A673 (cell line): ENCODE results near the gene BCAR3. TPM values are rescaled to one million over a fixed set of nuclear protein-coding genes. Genes with fewer than 3 reads are reported as not detected.

Experiments
- BruUV-seq: library from RNA; stranded (reverse); fragments of 400-500 nt; replicated peaks from 2 replicates; lab custom pipeline; 2021; lab: Mats Ljungman, UMichigan
- CTCF ChIA-PET: fragments of 300-600 bp; sonication (Branson Sonifier 250); formaldehyde crosslinking; loops from one replicate; lab custom pipeline; 2022; ENCODE audit warnings: antibody characterized with exemption; lab: Charles Lee
- POLR2A ChIA-PET: fragments of 300-600 bp; sonication (Branson Sonifier 250); formaldehyde crosslinking; loops from one replicate; lab custom pipeline; 2022; ENCODE audit warnings: antibody characterized with exemption; ENCODE audit not compliant: low non-redundant PET; lab: Charles Lee
- DNase-seq: peaks from one replicate; pipeline ENCODE4 v3.0.0-alpha.2; 2015; ENCODE audit warnings: low spot score
- H3K27ac ChIP-seq: fragments of 200-600 bp; sonication (generic); 2 replicates; pipeline ENCODE4 v1.5.1; 2016; ENCODE audit warnings: mixed run types, low read depth, mild to moderate bottlenecking, mixed read lengths, antibody characterized with exemption, low read length; ENCODE audit not compliant: poor library complexity, severe bottlenecking
- H3K27me3 ChIP-seq: fragments of 200-600 bp; sonication (generic); replicated peaks from 2 replicates; pipeline ENCODE4 v1.6.1; 2017; ENCODE audit warnings: mixed run types, low read depth, mild to moderate bottlenecking, mixed read lengths, antibody characterized with exemption, low read length; ENCODE audit not compliant: insufficient read depth, poor library complexity
- H3K36me3 ChIP-seq: fragments of 200-600 bp; sonication (generic); 2 replicates; pipeline ENCODE4 v1.6.1; 2016; ENCODE audit warnings: mixed run types, mild to moderate bottlenecking, mixed read lengths, antibody characterized with exemption, low read length; ENCODE audit not compliant: insufficient read depth, poor library complexity, severe bottlenecking
- H3K4me1 ChIP-seq: fragments of 200-600 bp; sonication (generic); 2 replicates; pipeline ENCODE4 v1.6.1; 2017; ENCODE audit warnings: mixed run types, mild to moderate bottlenecking, mixed read lengths, antibody characterized with exemption, low read length; ENCODE audit not compliant: insufficient read depth, poor library complexity, severe bottlenecking
- H3K4me3 ChIP-seq: fragments of 200-600 bp; sonication (generic); 2 replicates; pipeline ENCODE4 v1.5.1; 2016; ENCODE audit warnings: low read depth, mixed run types, mild to moderate bottlenecking, mixed read lengths, low read length; ENCODE audit not compliant: poor library complexity, severe bottlenecking
- H3K9me3 ChIP-seq: fragments of 200-600 bp; sonication (generic); 2 replicates; pipeline ENCODE4 v1.6.1; 2016; ENCODE audit warnings: mixed run types, low read depth, mild to moderate bottlenecking, mixed read lengths, antibody characterized with exemption, low read length; ENCODE audit not compliant: poor library complexity, severe bottlenecking
- EZH2 ChIP-seq: fragments of 200-600 bp; sonication (generic); IDR thresholded peaks from 2 replicates; pipeline ENCODE4 v1.6.1; 2017; ENCODE audit warnings: borderline replicate concordance, low read depth, mild to moderate bottlenecking, mixed read lengths, antibody characterized with exemption, low read length; ENCODE audit not compliant: poor library complexity, severe bottlenecking
- intact Hi-C: fragments of 100-400 bp; cut with micrococcal nuclease; formaldehyde crosslinking; loops from one replicate; pipeline ENCODE4 v1.10.0; 2022; ENCODE audit not compliant: unreplicated experiment
- total RNA-seq: library from RNA; stranded (reverse); gene quantifications from 2 replicates; pipeline ENCODE4 v1.2.3, GENCODE V29; 2021
- TF ChIP-seq, protein P1 (sequence below): fragments of 300-800, 200-600 bp; sonication (generic); conservative IDR thresholded peaks from 2 replicates; pipeline ENCODE4 v1.5.1; 2017; ENCODE audit warnings: low read depth, mild to moderate bottlenecking, antibody characterized with exemption, low read length, moderate library complexity, mixed read lengths

The BCAR3 gene
- total RNA-seq, 1 experiment from 2014 or later: 0.90 TPM

DNA sequence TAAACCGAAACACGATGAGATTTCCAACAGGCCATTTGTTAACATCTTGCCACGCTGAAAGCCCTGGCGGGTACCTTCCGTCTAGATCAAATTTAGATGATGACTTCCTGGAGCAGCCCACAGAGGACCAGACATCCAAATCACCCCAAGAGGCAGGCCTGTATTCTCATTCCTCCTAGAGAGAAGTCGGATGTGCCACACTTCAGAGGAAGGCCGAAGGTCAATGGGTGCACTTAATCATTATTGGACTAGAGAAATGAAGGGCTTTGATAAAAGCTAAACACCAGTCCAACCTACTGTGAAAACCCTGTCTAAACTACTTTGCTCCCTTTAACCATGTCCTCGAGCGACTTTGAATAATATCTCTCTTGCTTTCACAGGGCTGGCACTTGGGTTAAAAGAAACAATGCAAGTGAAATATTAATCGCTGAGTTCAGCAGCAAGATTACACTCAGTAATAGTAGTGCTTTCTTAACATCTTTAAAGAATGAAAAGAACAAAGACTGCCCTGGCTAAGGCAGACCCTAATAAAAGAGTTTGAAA, 76.5 kb downstream of the BCAR3 start:
- ChIA-PET CTCF (no interaction called here), POLR2A (no interaction called here)
- no TSS peak for BruUV-seq
- DNase-seq: no peak
- TF ChIP-seq, protein P1, sequence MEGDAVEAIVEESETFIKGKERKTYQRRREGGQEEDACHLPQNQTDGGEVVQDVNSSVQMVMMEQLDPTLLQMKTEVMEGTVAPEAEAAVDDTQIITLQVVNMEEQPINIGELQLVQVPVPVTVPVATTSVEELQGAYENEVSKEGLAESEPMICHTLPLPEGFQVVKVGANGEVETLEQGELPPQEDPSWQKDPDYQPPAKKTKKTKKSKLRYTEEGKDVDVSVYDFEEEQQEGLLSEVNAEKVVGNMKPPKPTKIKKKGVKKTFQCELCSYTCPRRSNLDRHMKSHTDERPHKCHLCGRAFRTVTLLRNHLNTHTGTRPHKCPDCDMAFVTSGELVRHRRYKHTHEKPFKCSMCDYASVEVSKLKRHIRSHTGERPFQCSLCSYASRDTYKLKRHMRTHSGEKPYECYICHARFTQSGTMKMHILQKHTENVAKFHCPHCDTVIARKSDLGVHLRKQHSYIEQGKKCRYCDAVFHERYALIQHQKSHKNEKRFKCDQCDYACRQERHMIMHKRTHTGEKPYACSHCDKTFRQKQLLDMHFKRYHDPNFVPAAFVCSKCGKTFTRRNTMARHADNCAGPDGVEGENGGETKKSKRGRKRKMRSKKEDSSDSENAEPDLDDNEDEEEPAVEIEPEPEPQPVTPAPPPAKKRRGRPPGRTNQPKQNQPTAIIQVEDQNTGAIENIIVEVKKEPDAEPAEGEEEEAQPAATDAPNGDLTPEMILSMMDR: no peak
- TF ChIP-seq EZH2: no peak
- no peaks in the 10 kb centered on the region for H3K9me3 ChIP-seq
- H3K4me3 ChIP-seq: no peak overlapping the region
- H3K4me1 ChIP-seq: no peaks in the 10 kb centered on the region
- intact Hi-C loops: no loop called here
- no peak overlapping the region for H3K27ac ChIP-seq
- no peaks in the 10 kb centered on the region for H3K36me3 ChIP-seq
- no peaks in the 10 kb centered on the region for H3K27me3 ChIP-seq

DNA sequence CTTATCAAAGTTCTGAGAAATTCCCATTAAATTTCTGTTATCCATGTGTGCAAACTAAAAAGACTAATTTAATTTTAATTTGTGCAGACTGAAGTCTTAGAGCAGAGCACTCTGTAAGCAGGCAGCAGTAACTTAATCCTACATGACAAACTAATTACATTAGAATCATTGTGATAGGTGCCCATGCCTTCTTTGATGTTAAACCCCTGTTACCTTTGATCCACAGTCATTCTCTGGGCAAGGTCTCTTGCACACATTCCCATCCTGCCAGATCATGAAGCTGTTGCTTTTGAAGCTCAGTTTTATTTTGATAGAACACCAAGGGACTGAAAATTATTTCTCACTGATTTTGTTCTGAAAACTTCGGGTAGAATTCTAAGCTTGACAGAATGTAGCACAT, 77.2 kb downstream of the BCAR3 start:
- BruUV-seq: no TSS peak
- CTCF ChIA-PET: no interaction called here
- no peak overlapping the region for H3K27ac ChIP-seq
- no peaks in the 10 kb centered on the region for H3K36me3 ChIP-seq
- TF ChIP-seq, protein P1: no peak
- TF ChIP-seq EZH2: no peak
- no peaks in the 10 kb centered on the region for H3K27me3 ChIP-seq
- POLR2A ChIA-PET: no interaction called here
- H3K4me1 ChIP-seq: no peaks in the 10 kb centered on the region
- H3K4me3 ChIP-seq: no peak overlapping the region
- intact Hi-C loops: no loop called here
- DNase-seq: no peak
- H3K9me3 ChIP-seq: no peaks in the 10 kb centered on the region

DNA sequence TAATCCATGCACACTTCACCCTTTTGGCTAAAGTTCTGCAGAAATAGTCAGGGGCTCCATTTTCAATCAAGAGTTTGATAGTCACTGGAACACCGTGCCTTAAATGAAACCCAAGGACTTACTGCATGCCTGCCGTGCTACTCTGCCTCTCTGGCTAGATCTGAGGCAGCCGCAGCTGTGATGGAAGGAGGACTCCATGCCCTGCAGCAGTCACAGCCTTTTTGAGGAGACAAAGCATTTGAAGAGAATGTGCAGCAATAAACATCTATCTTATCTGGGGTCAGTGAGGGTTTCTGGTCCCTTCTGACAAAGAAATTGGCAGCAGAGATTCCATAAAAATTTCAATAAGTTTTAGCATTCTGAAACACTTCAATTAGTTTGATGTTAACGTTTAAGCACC, 78.0 kb downstream of the BCAR3 start:
- no TSS peak for BruUV-seq
- ChIA-PET POLR2A (no interaction called here), CTCF (no interaction called here)
- no peak for DNase-seq
- Histone ChIP-seq H3K27ac (no peak overlapping the region), H3K36me3 (no peaks in the 10 kb centered on the region), H3K9me3 (no peaks in the 10 kb centered on the region), H3K4me3 (no peak overlapping the region), H3K4me1 (no peaks in the 10 kb centered on the region), H3K27me3 (no peaks in the 10 kb centered on the region)
- TF ChIP-seq EZH2: no peak
- TF ChIP-seq, protein P1: no peak
- intact Hi-C loops: no loop called here
